Neuron (in vitro differentiated cells): ENCODE data around the gene DKKL1.

Experiments used
- H2AFZ ChIP-seq: one replicate; pipeline ENCODE4 v1.6.1; 2013; ENCODE audit warnings: low read depth, mild to moderate bottlenecking, inconsistent platforms, low read length, moderate library complexity
- H3K27me3 ChIP-seq: one replicate; pipeline ENCODE4 v1.6.1; 2013; ENCODE audit warnings: low read length; ENCODE audit not compliant: insufficient read depth
- H3K36me3 ChIP-seq: one replicate; pipeline ENCODE4 v1.6.1; 2013; ENCODE audit warnings: low read length; ENCODE audit not compliant: insufficient read depth
- H3K4me1 ChIP-seq: one replicate; pipeline ENCODE4 v1.6.1; 2013; ENCODE audit warnings: low read length; ENCODE audit not compliant: insufficient read depth
- H3K4me3 ChIP-seq: 2 replicates; pipeline ENCODE4 v1.5.1; 2013; ENCODE audit warnings: mild to moderate bottlenecking, low read length, moderate library complexity
- H3K9me3 ChIP-seq: one replicate; pipeline ENCODE4 v1.6.1; 2013; ENCODE audit warnings: low read length

The DKKL1 gene

GRCh38 chr19:49340865-49341718, 22.6 kb upstream of the DKKL1 start:
- H2AFZ ChIP-seq: no peak overlapping the region
- peaks cover 6% of the 10 kb centered on the region for H3K4me1 ChIP-seq
- no peaks in the 10 kb centered on the region for H3K9me3 ChIP-seq
- H3K4me3 ChIP-seq: no peak overlapping the region
- no peaks in the 10 kb centered on the region for H3K27me3 ChIP-seq
- peaks cover 73% of the 10 kb centered on the region for H3K36me3 ChIP-seq

DNA sequence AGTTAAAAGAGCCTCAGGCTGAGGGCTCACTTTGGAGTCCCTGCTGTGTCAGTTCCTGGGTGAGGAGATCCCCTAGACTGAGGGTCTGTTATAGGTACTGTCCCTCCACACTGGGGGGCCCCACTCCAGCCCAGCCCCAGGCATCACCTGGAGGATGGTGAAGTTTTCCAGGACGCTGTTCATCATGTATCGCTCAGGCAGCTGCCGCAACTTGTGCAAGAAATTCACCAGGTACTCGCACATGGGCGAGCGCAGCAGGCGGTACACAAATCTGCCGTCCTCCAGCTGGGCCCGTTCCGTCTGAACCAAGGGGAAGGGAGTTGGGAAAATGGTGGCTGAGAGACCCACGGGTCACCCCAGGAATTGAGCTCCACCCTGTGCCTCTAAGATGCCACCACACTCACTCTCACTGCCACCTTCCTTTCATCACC, 21.4 kb upstream of the DKKL1 start:
- H2AFZ ChIP-seq: no peak overlapping the region
- H3K9me3 ChIP-seq: no peaks in the 10 kb centered on the region
- H3K36me3 ChIP-seq: peaks cover 77% of the 10 kb centered on the region
- peaks cover 6% of the 10 kb centered on the region for H3K4me1 ChIP-seq
- no peak overlapping the region for H3K4me3 ChIP-seq
- no peaks in the 10 kb centered on the region for H3K27me3 ChIP-seq

GRCh38 chr19:49343123-49343522, 20.6 kb upstream of the DKKL1 start:
- Histone ChIP-seq H3K36me3 (peaks cover 79% of the 10 kb centered on the region), H3K9me3 (no peaks in the 10 kb centered on the region), H3K4me3 (no peak overlapping the region)

GRCh38 chr19:49344505-49345423, 18.9 kb upstream of the DKKL1 start:
- Histone ChIP-seq H3K9me3 (no peaks in the 10 kb centered on the region), H3K4me1 (peaks cover 6% of the 10 kb centered on the region), H2AFZ (no peak overlapping the region), H3K36me3 (peaks cover 87% of the 10 kb centered on the region), H3K27me3 (no peaks in the 10 kb centered on the region), H3K4me3 (no peak overlapping the region)

More at GRCh38 chr19:49343123-49343522, 20.6 kb upstream of the DKKL1 start:
- Histone ChIP-seq H2AFZ (no peak overlapping the region), H3K27me3 (no peaks in the 10 kb centered on the region), H3K4me1 (peaks cover 6% of the 10 kb centered on the region)

DNA sequence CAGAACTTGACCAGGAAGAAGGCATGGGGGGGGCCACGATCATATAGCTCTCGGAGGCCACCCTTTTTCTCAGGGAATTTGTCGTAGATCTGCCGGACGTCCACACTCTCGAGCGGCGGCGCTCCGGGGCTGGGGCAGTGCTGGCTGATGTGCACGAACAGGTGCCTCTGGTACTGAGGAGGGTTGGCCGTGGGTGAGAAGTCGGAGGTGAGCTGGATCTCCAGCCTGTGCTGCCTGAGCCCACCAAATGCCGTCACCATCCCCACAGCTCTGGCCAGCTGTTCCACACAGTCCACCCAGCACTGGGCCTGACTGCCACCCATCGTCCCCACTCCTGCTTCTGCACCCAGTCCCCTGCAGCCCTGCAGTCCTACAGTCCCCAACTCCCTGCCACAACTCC, 16.5 kb upstream of the DKKL1 start:
- peaks cover 85% of the 10 kb centered on the region for H3K36me3 ChIP-seq
- peaks cover 6% of the 10 kb centered on the region for H3K4me1 ChIP-seq
- H3K27me3 ChIP-seq: no peaks in the 10 kb centered on the region
- H3K9me3 ChIP-seq: no peaks in the 10 kb centered on the region
- H2AFZ ChIP-seq: no peak overlapping the region
- no peak overlapping the region for H3K4me3 ChIP-seq

GRCh38 chr19:49347835-49348234, 15.8 kb upstream of the DKKL1 start:
- peaks cover 81% of the 10 kb centered on the region for H3K36me3 ChIP-seq
- H3K4me1 ChIP-seq: peaks cover 6% of the 10 kb centered on the region
- no peak overlapping the region for H2AFZ ChIP-seq

GRCh38 chr19:49348305-49349189, 15.1 kb upstream of the DKKL1 start:
- H3K27me3 ChIP-seq: no peaks in the 10 kb centered on the region
- H3K9me3 ChIP-seq: no peaks in the 10 kb centered on the region
- no peak overlapping the region for H2AFZ ChIP-seq
- peaks cover 81% of the 10 kb centered on the region for H3K36me3 ChIP-seq
- H3K4me3 ChIP-seq: no peak overlapping the region
- peaks cover 6% of the 10 kb centered on the region for H3K4me1 ChIP-seq

More at GRCh38 chr19:49347835-49348234, 15.8 kb upstream of the DKKL1 start:
- Histone ChIP-seq H3K4me3 (no peak overlapping the region), H3K27me3 (no peaks in the 10 kb centered on the region), H3K9me3 (no peaks in the 10 kb centered on the region)

DNA sequence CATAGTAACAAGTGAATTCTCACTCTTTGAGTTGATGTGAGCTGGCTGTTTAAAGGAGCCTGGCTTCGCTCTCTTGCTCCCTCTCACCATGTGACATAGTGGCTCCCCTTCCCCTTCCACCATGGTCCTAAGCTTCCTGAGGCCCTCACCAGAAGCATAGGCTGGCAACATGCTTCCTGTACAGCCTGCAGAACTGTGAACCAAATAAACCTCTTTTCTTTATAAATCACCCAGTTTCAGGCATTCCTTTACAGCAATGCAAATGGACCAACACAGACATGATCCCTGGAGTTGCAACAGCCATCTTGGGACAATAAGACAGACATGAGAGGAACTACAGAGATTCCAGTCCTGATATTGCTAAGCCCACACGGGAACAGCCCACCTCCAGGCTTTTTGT, 14.1 kb upstream of the DKKL1 start:
- Histone ChIP-seq H3K4me1 (peaks cover 6% of the 10 kb centered on the region), H3K36me3 (peaks cover 83% of the 10 kb centered on the region), H2AFZ (no peak overlapping the region), H3K4me3 (no peak overlapping the region), H3K27me3 (no peaks in the 10 kb centered on the region), H3K9me3 (no peaks in the 10 kb centered on the region)

DNA sequence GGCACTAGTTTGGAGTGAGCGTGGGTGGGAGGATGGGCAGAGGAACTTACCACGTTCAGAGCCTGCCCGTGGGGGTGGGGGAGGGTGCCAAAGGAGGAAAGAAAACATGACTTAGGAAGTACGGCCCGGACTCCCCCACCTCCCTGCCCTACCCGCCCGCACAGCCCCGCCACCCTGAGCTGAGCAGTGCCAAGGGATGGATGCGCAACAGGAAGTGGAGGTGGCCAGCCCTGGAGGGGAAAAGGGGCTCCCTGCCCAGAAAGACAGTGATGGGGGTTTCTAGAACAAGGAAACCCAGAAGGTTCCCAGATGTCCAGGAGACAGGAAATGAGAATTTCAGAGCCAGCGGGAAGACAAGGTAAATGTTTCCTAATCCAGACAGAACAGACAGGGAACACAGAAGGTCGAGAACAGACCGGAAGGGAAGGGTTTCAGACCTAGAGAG, 7.7 kb upstream of the DKKL1 start:
- Histone ChIP-seq H3K4me3 (no peak overlapping the region), H3K9me3 (no peaks in the 10 kb centered on the region), H3K4me1 (peaks cover 7% of the 10 kb centered on the region), H3K36me3 (peaks cover 74% of the 10 kb centered on the region), H2AFZ (no peak overlapping the region), H3K27me3 (no peaks in the 10 kb centered on the region)

DNA sequence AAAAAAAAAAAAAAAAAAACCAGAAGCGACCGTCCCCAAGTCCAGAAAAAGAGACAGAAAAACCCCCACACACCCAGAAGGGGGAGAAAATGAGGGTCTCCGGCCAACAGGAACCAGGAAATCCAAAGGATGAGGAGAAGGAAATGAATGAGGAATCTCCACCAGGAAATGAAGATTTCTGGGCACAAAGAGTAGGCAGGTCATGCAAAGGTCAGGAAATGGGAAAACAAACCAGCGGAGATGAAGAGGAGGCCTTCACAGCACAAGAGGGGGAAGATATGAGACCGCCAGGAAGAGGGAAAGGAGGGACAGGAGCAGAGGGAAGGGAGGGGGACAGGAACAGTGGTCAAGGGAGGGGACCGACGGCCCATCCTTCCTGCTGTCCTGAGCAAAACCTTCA, 7.3 kb upstream of the DKKL1 start:
- Histone ChIP-seq H3K27me3 (no peaks in the 10 kb centered on the region), H3K9me3 (no peaks in the 10 kb centered on the region), H2AFZ (no peak overlapping the region), H3K36me3 (peaks cover 70% of the 10 kb centered on the region), H3K4me3 (no peak overlapping the region), H3K4me1 (peaks cover 7% of the 10 kb centered on the region)

- peaks cover 63% of the 10 kb centered on the region for H3K36me3 ChIP-seq
- no peaks in the 10 kb centered on the region for H3K9me3 ChIP-seq
- H3K4me3 ChIP-seq: no peak overlapping the region
- peaks cover 7% of the 10 kb centered on the region for H3K4me1 ChIP-seq
- H3K27me3 ChIP-seq: no peaks in the 10 kb centered on the region
- no peak overlapping the region for H2AFZ ChIP-seq
Observed at GRCh38 chr19:49357186-49357585, 6.5 kb upstream of the DKKL1 start.
